PFSK-1 (cell line): ENCODE results near the gene TNFSF12.

Source experiments
- FOXP2 ChIP-seq: optimal IDR thresholded peaks from 2 replicates; pipeline ENCODE3; 2011; ENCODE audit warnings: borderline replicate concordance, control low read depth, inconsistent platforms; ENCODE audit not compliant: insufficient read depth; ENCODE audit errors: extremely low read length, extremely low read depth
- POLR2AphosphoS5 ChIP-seq: IDR thresholded peaks from 2 replicates; pipeline ENCODE4 v1.6.1; 2012; ENCODE audit warnings: low read depth, mild to moderate bottlenecking, control low read depth, low read length, moderate library complexity
- SIN3A ChIP-seq: IDR thresholded peaks from 2 replicates; pipeline ENCODE4 v1.6.1; 2012; ENCODE audit warnings: mild to moderate bottlenecking, low read length, moderate library complexity, borderline replicate concordance; ENCODE audit not compliant: insufficient read depth
- TAF1 ChIP-seq: IDR thresholded peaks from 2 replicates; pipeline ENCODE4 v1.6.1; 2012; ENCODE audit warnings: low read length, control low read depth, borderline replicate concordance; ENCODE audit not compliant: insufficient read depth
- TF ChIP-seq, protein P1 (sequence below), 2 experiments: IDR thresholded peaks; 2 replicates each; pipeline versions ENCODE4 v1.6.1 to v1.8.0; 2011 to 2012; ENCODE audit warnings: low read depth in 2 of 2, low read length in 2 of 2, control low read depth in 1 of 2, inconsistent platforms in 1 of 2, mild to moderate bottlenecking in 1 of 2, moderate library complexity in 1 of 2; ENCODE audit not compliant: insufficient read depth in 1 of 2

- TF ChIP-seq, protein P1, sequence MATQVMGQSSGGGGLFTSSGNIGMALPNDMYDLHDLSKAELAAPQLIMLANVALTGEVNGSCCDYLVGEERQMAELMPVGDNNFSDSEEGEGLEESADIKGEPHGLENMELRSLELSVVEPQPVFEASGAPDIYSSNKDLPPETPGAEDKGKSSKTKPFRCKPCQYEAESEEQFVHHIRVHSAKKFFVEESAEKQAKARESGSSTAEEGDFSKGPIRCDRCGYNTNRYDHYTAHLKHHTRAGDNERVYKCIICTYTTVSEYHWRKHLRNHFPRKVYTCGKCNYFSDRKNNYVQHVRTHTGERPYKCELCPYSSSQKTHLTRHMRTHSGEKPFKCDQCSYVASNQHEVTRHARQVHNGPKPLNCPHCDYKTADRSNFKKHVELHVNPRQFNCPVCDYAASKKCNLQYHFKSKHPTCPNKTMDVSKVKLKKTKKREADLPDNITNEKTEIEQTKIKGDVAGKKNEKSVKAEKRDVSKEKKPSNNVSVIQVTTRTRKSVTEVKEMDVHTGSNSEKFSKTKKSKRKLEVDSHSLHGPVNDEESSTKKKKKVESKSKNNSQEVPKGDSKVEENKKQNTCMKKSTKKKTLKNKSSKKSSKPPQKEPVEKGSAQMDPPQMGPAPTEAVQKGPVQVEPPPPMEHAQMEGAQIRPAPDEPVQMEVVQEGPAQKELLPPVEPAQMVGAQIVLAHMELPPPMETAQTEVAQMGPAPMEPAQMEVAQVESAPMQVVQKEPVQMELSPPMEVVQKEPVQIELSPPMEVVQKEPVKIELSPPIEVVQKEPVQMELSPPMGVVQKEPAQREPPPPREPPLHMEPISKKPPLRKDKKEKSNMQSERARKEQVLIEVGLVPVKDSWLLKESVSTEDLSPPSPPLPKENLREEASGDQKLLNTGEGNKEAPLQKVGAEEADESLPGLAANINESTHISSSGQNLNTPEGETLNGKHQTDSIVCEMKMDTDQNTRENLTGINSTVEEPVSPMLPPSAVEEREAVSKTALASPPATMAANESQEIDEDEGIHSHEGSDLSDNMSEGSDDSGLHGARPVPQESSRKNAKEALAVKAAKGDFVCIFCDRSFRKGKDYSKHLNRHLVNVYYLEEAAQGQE (IDR thresholded peaks at IDR 0.05; ENCODE audit: insufficient read depth in 1 of 2, low read depth in 2 of 2, low read length in 2 of 2): no peak
- TF ChIP-seq POLR2AphosphoS5 (peak; percentile 67), SIN3A (no peak), TAF1 (no peak), FOXP2 (no peak)
Measured at GRCh38 chr17:7576432-7576937, 27.6 kb downstream of the TNFSF12 start.
